Stimulated activated CD8-positive, alpha-beta memory T cell treated with anti-CD3 and anti-CD28 coated beads, Interleukin-7, amount 100 ng/mL, for 24 hours (primary cell): ENCODE measurements around the gene B3GNT7.
"Not testable (repeated sequence)": the region's sequence is repeated elsewhere in the genome, so short reads cannot be mapped to it uniquely, and the experiment has no call there.

Source experiments
- DNase-seq: peaks from one replicate; pipeline ENCODE4 v3.0.0-alpha.2; 2020; ENCODE audit warnings: low read depth

Gene B3GNT7

GRCh38 chr2:231385429-231385828 lies 10.1 kb upstream of the B3GNT7 start:
- no peak for DNase-seq

- DNase-seq: no peak
Observed at GRCh38 chr2:231386446-231386845, 9.1 kb upstream of the B3GNT7 start.

GRCh38 chr2:231387904-231388724 lies 7.4 kb upstream of the B3GNT7 start:
- DNase-seq: no peak

- no peak for DNase-seq
Observed at GRCh38 chr2:231388725-231389346, 6.7 kb upstream of the B3GNT7 start.

GRCh38 chr2:231390667-231391066 lies 4.8 kb upstream of the B3GNT7 start:
- no peak for DNase-seq

GRCh38 chr2:231391981-231392380 lies 3.5 kb upstream of the B3GNT7 start:
- DNase-seq: no peak

- DNase-seq: no peak
Observed at GRCh38 chr2:231392431-231393148, 2.9 kb upstream of the B3GNT7 start.

- DNase-seq: no peak
Observed at GRCh38 chr2:231393149-231394131, 2.1 kb upstream of the B3GNT7 start.

GRCh38 chr2:231394211-231395141 lies 1.0 kb upstream of the B3GNT7 start:
- DNase-seq: no peak

- DNase-seq: no peak
Observed at GRCh38 chr2:231396058-231396821, 730 bp downstream of the B3GNT7 start.

GRCh38 chr2:231397011-231397927 lies 1.8 kb downstream of the B3GNT7 start:
- DNase-seq: no peak

- no peak for DNase-seq
Observed at GRCh38 chr2:231397928-231398294, 2.4 kb downstream of the B3GNT7 start.

GRCh38 chr2:231398585-231398984 lies 3.1 kb downstream of the B3GNT7 start:
- no peak for DNase-seq

- DNase-seq: no peak
Observed at GRCh38 chr2:231399046-231399852, 3.7 kb downstream of the B3GNT7 start.

GRCh38 chr2:231399853-231400680 lies 4.6 kb downstream of the B3GNT7 start:
- DNase-seq: no peak

GRCh38 chr2:231400681-231401080 lies 5.2 kb downstream of the B3GNT7 start:
- DNase-seq: not testable (repeated sequence)

- DNase-seq: not testable (repeated sequence)
Observed at GRCh38 chr2:231401101-231401500, 5.6 kb downstream of the B3GNT7 start.
